GM06990 (cell line): ENCODE results near the gene IL33.

Source experiments
- DNase-seq: peaks from one replicate; pipeline ENCODE4 v3.0.0-alpha.2; 2011; ENCODE audit not compliant: insufficient read length; ENCODE audit errors: extremely low read depth
- H3K27me3 ChIP-seq: replicated peaks from 2 replicates; pipeline ENCODE4 v1.6.0; 2011; ENCODE audit warnings: low read length; ENCODE audit not compliant: control insufficient read depth, insufficient read depth
- H3K36me3 ChIP-seq: 2 replicates; pipeline ENCODE4 v1.5.1; 2011; ENCODE audit warnings: low read length; ENCODE audit not compliant: control insufficient read depth, insufficient read depth
- H3K4me3 ChIP-seq: replicated peaks from 2 replicates; pipeline ENCODE4 v1.5.1; 2011; ENCODE audit warnings: low read depth, mild to moderate bottlenecking, control low read depth, low read length
- TF ChIP-seq, protein P1 (sequence below): IDR thresholded peaks from 2 replicates; pipeline ENCODE4 v1.5.1; 2011; ENCODE audit warnings: low read length, control low read depth, mild to moderate bottlenecking, inconsistent platforms; ENCODE audit not compliant: insufficient read depth, poor library complexity, severe bottlenecking

Gene IL33

DNA sequence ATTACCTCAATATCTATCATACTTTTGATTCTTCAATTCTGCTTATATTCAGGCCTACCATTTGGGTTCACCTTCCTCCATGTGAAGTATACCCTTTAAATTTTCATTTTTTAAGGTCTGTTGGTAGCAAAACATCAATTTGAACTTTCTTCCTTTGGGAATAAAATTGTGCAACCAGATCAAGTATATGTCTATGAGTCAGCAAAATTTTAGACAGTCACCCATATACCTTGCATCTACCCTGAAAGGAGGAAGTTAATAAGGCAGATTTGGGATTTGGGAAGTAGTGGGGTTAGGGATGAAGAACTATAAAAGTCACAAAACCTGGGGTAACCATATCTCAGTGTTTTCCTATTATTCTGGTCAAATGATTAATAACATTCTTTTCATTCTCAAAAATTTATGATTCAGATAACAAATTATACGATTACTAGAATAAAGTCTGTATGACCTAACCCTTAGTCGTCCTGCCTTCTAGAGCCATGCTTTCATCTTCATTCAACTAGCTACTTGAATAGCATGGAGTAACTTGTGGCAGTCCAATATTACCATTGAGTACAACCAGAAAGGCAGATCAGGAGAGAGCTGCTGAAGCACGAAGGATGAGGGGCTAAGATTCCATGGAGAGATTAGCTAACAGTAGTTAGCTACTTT is 2.8 kb upstream of the IL33 start:
- Histone ChIP-seq H3K4me3 (no peak overlapping the region), H3K27me3 (no peaks in the 10 kb centered on the region), H3K36me3 (no peaks in the 10 kb centered on the region)
- TF ChIP-seq, protein P1, sequence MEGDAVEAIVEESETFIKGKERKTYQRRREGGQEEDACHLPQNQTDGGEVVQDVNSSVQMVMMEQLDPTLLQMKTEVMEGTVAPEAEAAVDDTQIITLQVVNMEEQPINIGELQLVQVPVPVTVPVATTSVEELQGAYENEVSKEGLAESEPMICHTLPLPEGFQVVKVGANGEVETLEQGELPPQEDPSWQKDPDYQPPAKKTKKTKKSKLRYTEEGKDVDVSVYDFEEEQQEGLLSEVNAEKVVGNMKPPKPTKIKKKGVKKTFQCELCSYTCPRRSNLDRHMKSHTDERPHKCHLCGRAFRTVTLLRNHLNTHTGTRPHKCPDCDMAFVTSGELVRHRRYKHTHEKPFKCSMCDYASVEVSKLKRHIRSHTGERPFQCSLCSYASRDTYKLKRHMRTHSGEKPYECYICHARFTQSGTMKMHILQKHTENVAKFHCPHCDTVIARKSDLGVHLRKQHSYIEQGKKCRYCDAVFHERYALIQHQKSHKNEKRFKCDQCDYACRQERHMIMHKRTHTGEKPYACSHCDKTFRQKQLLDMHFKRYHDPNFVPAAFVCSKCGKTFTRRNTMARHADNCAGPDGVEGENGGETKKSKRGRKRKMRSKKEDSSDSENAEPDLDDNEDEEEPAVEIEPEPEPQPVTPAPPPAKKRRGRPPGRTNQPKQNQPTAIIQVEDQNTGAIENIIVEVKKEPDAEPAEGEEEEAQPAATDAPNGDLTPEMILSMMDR = no peak
- no peak for DNase-seq

GRCh38 chr9:6214434-6214833 is 1.2 kb upstream of the IL33 start:
- Histone ChIP-seq H3K4me3 (no peak overlapping the region), H3K27me3 (no peaks in the 10 kb centered on the region), H3K36me3 (no peaks in the 10 kb centered on the region)
- TF ChIP-seq, protein P1 = no peak
- no peak for DNase-seq

GRCh38 chr9:6214903-6215302 is 704 bp upstream of the IL33 start:
- DNase-seq = no peak
- no peak overlapping the region for H3K4me3 ChIP-seq
- TF ChIP-seq, protein P1 = no peak
- H3K36me3 ChIP-seq = no peaks in the 10 kb centered on the region
- H3K27me3 ChIP-seq = no peaks in the 10 kb centered on the region

- Histone ChIP-seq H3K27me3 (no peaks in the 10 kb centered on the region), H3K36me3 (no peaks in the 10 kb centered on the region), H3K4me3 (no peak overlapping the region)
- no peak for DNase-seq
- TF ChIP-seq, protein P1 = no peak
Measured at GRCh38 chr9:6216002-6216401, 395 bp downstream of the IL33 start.

GRCh38 chr9:6216951-6217350 is 1.3 kb downstream of the IL33 start:
- Histone ChIP-seq H3K4me3 (no peak overlapping the region), H3K27me3 (no peaks in the 10 kb centered on the region), H3K36me3 (no peaks in the 10 kb centered on the region)
- no peak for DNase-seq
- TF ChIP-seq, protein P1 = no peak

- no peaks in the 10 kb centered on the region for H3K36me3 ChIP-seq
- TF ChIP-seq, protein P1 = no peak
- DNase-seq = no peak
- no peak overlapping the region for H3K4me3 ChIP-seq
- H3K27me3 ChIP-seq = no peaks in the 10 kb centered on the region
Measured at GRCh38 chr9:6218099-6218502, 2.5 kb downstream of the IL33 start.
